Measurements from ENCODE around the gene UBQLN2.

- TF ChIP-seq CTCF (IDR thresholded peaks at IDR 0.05; ENCODE audit: low read depth, low read length, poor library complexity, severe bottlenecking) (no peak), EZH2phosphoT487 (IDR thresholded peaks at IDR 0.05; ENCODE audit: borderline replicate concordance, low read length) (no peak)
Observed at GRCh38 chrX:56557376-56557929, 6.0 kb upstream of the UBQLN2 start.

All from DOHH2 (cell line).